ENCODE data around the gene CALML6. TPM values are rescaled to one million over a fixed set of nuclear protein-coding genes. Genes with fewer than 3 reads are reported as not detected.
A peak's percentile ranks its signal among the peaks of the same experiment; 100 is the strongest.

CALML6 gene
- total RNA-seq, 2 experiments from 2014 or later, result 0.54 to 5.1 TPM

DNA sequence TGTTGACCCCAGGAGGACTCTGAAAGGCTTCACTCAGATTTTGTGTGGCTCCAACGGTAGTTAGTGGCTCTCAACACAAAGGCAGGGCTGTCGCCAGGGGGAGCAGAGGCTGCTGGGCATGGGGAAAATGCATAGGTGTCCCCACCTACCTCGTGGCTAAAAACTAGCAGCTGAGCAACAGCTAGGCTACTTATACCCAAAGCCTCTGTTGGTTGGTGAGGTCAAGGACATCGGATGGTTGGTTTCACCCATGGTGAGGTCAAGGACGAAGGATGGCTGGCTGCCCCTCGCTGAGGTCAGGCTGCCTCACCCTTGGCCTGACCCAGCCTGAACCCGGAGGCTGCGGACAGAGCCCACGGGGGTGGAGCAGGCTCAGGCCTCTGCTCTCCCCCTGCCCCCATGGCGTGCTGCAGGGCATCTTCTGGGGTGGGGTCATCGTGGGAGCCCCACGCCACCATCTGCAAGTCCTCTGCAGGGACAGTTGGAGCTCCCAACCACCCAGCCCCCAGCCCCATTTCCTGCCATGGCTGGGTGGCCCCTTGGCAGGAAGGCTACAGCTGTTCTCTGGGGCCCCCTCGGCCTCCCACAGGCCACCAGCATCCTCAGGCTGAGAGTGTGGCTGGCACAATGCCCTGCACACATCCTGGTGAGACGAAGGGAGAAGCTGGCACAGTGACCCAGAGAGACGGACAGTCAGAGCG, 15.6 kb upstream of the CALML6 start:
- CTCF ChIA-PET (ENCODE audit: unreplicated experiment), result interaction anchor here (0.5 to 1.4 kb wide), 2 partner anchors 37 to 38 kb away, joined by 3 to 4 read pairs; no protein-coding TSS in a partner anchor
- BruUV-seq (replicated peaks), result no TSS peak
- TF ChIP-seq, protein P1, sequence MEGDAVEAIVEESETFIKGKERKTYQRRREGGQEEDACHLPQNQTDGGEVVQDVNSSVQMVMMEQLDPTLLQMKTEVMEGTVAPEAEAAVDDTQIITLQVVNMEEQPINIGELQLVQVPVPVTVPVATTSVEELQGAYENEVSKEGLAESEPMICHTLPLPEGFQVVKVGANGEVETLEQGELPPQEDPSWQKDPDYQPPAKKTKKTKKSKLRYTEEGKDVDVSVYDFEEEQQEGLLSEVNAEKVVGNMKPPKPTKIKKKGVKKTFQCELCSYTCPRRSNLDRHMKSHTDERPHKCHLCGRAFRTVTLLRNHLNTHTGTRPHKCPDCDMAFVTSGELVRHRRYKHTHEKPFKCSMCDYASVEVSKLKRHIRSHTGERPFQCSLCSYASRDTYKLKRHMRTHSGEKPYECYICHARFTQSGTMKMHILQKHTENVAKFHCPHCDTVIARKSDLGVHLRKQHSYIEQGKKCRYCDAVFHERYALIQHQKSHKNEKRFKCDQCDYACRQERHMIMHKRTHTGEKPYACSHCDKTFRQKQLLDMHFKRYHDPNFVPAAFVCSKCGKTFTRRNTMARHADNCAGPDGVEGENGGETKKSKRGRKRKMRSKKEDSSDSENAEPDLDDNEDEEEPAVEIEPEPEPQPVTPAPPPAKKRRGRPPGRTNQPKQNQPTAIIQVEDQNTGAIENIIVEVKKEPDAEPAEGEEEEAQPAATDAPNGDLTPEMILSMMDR (conservative IDR thresholded peaks at IDR 0.05; ENCODE audit: low read length), result peak; percentile 70
- no peak for TF ChIP-seq EZH2phosphoT487 (IDR thresholded peaks at IDR 0.05; ENCODE audit: borderline replicate concordance, low read depth, low read length)
- Histone ChIP-seq H3K79me2 (ENCODE audit: insufficient read depth, low read depth, low read length) (no peaks in the 10 kb centered on the region; the same call in 1 of the 2 replicates), H3K9me3 (ENCODE audit: low read length) (no peaks in the 10 kb centered on the region), H4K20me1 (ENCODE audit: insufficient read depth, low read length) (no peaks in the 10 kb centered on the region), H3K36me3 (ENCODE audit: insufficient read depth, low read length) (no peaks in the 10 kb centered on the region), H3K27ac (ENCODE audit: low read depth, low read length, poor library complexity, severe bottlenecking) (peak overlapping the region; percentile 14), H2AFZ (ENCODE audit: low read length) (no peak overlapping the region; the same call in 1 of the 2 replicates), H3K4me2 (ENCODE audit: low read length) (peak overlapping the region; percentile 47), H3K9me2 (ENCODE audit: insufficient read depth, low read length) (no peaks in the 10 kb centered on the region), H3K4me3 (ENCODE audit: low read depth, low read length, poor library complexity, severe bottlenecking) (no peak overlapping the region), H3K4me1 (ENCODE audit: insufficient read depth, low read length, poor library complexity, severe bottlenecking) (peaks cover 67% of the 10 kb centered on the region)
- DNase-seq (ENCODE audit: low spot score), result peak; percentile 76
- intact Hi-C loops (cut with micrococcal nuclease; ENCODE audit: unreplicated experiment), result no loop called here
- POLR2A ChIA-PET, result interaction anchor here (0.6 to 1.2 kb wide), 3 partner anchors 9 to 119 kb away, joined by 3 to 4 read pairs (median 3); no protein-coding TSS in a partner anchor

DNA sequence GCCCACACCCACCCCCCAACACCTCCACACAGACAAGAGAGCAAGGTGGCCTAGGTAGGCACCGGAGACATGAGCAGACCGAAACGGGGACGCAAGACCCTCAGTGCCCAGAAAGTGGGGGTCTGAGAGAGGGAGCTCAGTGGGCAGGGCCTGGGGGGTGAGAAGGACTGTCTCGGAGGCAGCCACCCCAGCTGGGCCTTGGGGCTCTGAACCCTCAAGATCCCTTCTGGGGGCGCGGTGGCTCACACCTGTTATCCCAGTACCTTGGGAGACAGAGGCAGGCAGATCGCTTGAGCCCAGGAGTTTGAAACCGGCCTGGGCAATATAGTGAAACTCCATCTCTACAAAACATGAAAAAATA, 15.1 kb upstream of the CALML6 start:
- no TSS peak for BruUV-seq (replicated peaks)
- H3K27ac ChIP-seq (ENCODE audit: low read depth, low read length, poor library complexity, severe bottlenecking), result no peak overlapping the region
- ChIA-PET POLR2A (no interaction called here), CTCF (ENCODE audit: unreplicated experiment) (no interaction called here)
- peak overlapping the region; percentile 47 for H3K4me2 ChIP-seq (ENCODE audit: low read length)
- no peak overlapping the region for H3K4me3 ChIP-seq (ENCODE audit: low read depth, low read length, poor library complexity, severe bottlenecking)
- H3K9me3 ChIP-seq (ENCODE audit: low read length), result no peaks in the 10 kb centered on the region
- no peaks in the 10 kb centered on the region for H3K36me3 ChIP-seq (ENCODE audit: insufficient read depth, low read length)
- no peak for DNase-seq (ENCODE audit: low spot score)
- H2AFZ ChIP-seq (ENCODE audit: low read length), result no peak overlapping the region
- H3K79me2 ChIP-seq (ENCODE audit: insufficient read depth, low read depth, low read length), result no peaks in the 10 kb centered on the region
- H4K20me1 ChIP-seq (ENCODE audit: insufficient read depth, low read length), result no peaks in the 10 kb centered on the region
- no peaks in the 10 kb centered on the region for H3K9me2 ChIP-seq (ENCODE audit: insufficient read depth, low read length)
- H3K4me1 ChIP-seq (ENCODE audit: insufficient read depth, low read length, poor library complexity, severe bottlenecking), result peaks cover 61% of the 10 kb centered on the region
- intact Hi-C loops (cut with micrococcal nuclease; ENCODE audit: unreplicated experiment), result no loop called here
- TF ChIP-seq, protein P1 (conservative IDR thresholded peaks at IDR 0.05; ENCODE audit: low read length), result no peak
- no peak for TF ChIP-seq EZH2phosphoT487 (IDR thresholded peaks at IDR 0.05; ENCODE audit: borderline replicate concordance, low read depth, low read length)

Measured in OCI-LY7 (cell line).